GM13976 (cell line): Measurements from ENCODE around the gene JPH3.

Source experiments
- DNase-seq: peaks from one replicate; pipeline ENCODE4 v3.0.0; 2012; ENCODE audit warnings: low spot score
- CTCF ChIP-seq: IDR thresholded peaks from 2 replicates; pipeline ENCODE4 v1.5.1; 2012; ENCODE audit warnings: borderline replicate concordance, mild to moderate bottlenecking; ENCODE audit not compliant: insufficient read depth; ENCODE audit errors: extremely low read depth, missing control alignments, control extremely low read depth
- in situ Hi-C: fragments of 300-500 bp; cut with MboI; formaldehyde crosslinking; loops from one replicate; pipeline ENCODE4 v1.12.0; 2022; ENCODE audit warnings: low sequenced_read_pairs, mixed read lengths, inconsistent platforms; ENCODE audit not compliant: unreplicated experiment

Gene JPH3

DNA sequence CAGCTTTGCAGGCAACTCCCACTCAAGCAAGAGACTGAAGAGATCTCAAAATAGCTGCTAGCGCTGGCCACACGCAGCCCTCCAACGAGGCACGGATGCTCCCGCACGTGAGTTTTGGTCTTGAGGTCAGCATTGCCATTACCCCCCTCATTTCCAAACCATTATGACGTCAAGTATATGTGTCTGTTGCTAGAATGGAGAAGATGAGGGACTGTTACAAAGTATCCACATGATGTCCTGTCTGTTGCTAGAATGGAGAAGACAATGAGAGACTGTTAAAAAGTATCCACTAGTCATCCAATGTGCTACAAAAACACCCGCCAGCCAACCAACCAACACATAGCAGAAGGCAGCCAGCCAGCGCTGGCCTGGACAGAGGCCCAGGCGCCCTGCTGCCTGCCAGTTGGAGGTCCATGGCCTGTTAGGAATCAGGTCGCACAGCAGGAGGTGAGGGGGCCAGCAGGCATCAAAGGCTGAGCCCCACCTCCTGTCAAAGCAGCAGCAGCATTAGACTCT, 138.7 kb downstream of the JPH3 start:
- in situ Hi-C loops = no loop called here

DNA sequence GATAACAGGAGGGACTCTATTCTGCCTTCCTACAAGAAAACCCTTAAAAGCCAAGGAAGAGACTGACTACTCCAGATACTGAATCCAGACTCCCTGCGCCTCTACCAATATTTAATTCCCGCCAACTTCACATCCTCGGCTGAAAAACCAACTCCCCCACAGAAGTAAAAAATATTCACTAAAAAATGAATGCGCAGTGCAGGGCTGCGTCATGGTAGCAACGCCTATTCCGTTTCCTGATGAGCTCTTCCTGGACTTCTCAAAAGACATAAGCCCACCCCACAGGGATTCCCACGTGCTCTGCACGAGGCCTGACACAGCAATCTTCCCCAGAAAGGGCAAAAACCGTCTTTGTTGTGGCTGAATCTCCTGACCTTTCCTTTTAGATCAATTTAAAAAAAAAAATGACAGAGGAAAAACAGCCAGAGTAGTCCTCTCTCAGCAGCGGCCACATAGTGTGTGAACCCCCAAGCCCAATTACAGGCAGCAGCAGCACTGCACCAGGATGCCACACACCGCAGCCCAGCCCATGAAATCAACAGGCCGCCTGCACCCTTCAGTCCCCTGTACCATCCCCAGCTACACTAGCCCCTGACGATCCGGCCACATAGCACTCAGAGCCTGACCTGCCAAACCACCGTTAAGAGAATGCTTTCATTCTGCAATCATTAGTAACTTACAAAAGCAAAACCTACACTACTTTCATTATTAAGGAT, 139.6 kb downstream of the JPH3 start:
- TF ChIP-seq CTCF = no peak
- in situ Hi-C loops = no loop called here

More for the DNA sequence above, 138.7 kb downstream of the JPH3 start:
- TF ChIP-seq CTCF = no peak
- DNase-seq = no peak

DNA sequence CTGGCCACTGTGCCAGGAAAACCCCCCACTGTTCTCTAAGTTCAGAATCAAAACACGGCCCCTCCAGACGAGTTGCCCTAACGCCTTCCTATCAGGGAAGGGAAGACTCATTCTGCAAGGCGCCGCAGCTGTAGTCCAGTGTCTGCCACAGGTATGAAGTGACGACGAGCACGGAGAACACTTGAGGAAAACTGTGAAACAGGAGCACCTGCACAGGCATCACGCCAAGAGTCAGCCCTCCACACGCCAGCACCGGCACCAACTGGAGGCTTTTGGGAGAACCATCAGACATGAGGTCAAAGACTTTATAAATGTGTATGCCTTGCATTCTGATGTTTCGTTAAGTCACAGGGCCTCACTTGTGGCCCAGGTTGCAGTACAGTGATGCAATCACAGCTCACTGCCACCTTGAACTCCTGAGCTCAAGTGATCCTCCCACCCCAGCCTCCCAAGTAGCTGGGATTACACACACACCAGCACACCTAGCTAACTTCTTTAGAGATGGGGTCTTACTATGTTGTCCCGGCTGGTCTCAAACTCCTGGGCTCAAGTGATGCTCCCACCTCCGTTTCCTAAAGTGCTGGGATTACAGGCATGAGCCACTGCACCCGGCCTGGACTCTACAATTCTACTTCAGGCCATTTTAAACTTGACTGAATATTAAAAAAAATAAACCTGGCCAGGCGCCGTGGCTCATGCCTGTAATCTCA, 140.6 kb downstream of the JPH3 start:
- TF ChIP-seq CTCF = no peak
- in situ Hi-C loops = no loop called here

More for the DNA sequence above, 139.6 kb downstream of the JPH3 start:
- DNase-seq = no peak

GRCh38 chr16:87744750-87745514, 142.6 kb downstream of the JPH3 start:
- no peak for DNase-seq
- no peak for TF ChIP-seq CTCF
- in situ Hi-C loops = no loop called here

More for the DNA sequence above, 140.6 kb downstream of the JPH3 start:
- DNase-seq = no peak

- in situ Hi-C loops = no loop called here
- DNase-seq = no peak
- no peak for TF ChIP-seq CTCF
These were observed 143.9 kb downstream of the JPH3 start for GRCh38 chr16:87746178-87746577.
